COLO668 (cell line): Measurements from ENCODE around the gene NXPH3.

ENCODE experiments used
- DNase-seq: peaks from one replicate; lab custom pipeline; 2025; ENCODE audit not compliant: unreplicated experiment; lab: John Stamatoyannopoulos, UW

Gene NXPH3

DNA sequence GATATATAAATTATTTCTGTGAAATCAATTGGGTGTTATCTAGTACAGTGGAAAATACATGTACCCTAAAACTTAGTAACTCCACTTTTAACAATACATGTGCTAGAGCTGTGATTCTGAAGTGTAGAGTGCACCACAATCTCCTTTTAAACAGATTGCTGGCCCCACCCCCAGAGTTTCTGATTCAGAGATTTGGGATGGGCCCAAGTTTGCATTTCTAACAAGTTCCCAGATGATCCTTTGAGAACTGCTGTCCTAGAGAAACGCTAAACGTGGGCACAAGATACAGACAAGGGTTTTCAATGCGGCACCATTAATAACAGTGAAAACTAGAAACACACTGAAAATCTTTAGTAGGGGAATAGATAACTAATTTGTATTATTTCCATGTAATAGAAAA lies 49.2 kb downstream of the NXPH3 start:
- DNase-seq, result no peak

- DNase-seq, result no peak
Observed at GRCh38 chr17:49629447-49629846, 53.8 kb downstream of the NXPH3 start.

DNA sequence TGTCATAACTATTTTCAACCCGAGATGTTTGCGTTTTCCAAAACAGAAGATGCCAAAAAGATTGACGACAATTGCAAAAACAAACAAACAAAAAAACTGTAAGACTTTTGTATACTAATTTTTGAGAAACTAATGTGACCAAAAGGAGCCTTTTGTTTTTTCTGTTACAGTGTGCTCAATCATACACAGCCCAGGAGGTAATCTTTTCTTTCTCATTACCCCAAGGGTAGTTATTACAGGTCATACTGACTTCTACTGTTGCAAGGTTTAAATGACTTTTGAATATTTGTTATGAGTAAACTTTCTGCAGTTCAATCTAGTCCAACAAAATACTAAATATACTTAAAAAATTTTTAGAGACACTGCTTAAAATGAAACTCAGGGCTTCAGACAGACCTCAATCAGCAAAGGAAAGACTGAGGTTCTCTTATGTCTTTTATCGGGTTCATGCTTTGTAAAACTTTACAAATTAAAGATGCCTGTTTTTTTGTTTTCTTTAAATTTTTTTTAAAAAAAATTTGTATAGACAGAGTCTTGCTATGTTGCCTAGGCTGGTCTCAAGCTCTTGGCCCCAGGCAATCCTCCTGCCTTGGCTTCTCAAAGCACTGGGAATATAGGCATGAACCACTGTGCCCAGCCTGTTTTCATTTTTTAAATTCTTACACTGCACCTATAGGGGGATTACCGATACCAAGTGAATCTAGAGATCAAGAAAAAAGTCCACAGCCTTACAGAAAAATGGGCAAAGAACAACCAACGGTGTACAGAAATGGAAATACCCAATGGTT lies 54.6 kb downstream of the NXPH3 start:
- DNase-seq, result no peak

DNA sequence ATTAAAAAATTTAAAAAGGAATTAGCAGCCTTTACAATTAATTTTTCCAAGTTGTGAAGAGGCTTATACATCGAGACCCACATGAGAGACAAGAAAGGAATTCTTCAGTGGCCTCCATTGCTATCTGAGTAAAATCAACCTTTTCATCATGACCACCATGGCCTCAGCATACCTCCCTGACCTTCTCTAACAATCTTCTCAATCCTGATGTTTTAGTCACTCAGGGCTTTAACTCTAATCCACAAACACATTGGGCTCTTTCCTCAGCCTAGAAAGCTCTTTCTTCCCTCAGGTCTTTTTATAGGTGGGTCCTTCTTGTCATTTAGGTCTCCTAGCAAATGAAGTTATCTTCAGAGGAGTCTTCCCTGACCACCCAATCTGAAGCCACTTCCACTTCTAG lies 55.8 kb downstream of the NXPH3 start:
- DNase-seq, result no peak
